NCI-H128 (cell line): ENCODE measurements around the gene TRIM25.
"Not testable (repeated sequence)": the region's sequence is repeated elsewhere in the genome, so short reads cannot be mapped to it uniquely, and the experiment has no call there.

Experiments
- DNase-seq: peaks from one replicate; lab custom pipeline; 2025; ENCODE audit not compliant: unreplicated experiment; lab: John Stamatoyannopoulos, UW

TRIM25 gene, protein sequence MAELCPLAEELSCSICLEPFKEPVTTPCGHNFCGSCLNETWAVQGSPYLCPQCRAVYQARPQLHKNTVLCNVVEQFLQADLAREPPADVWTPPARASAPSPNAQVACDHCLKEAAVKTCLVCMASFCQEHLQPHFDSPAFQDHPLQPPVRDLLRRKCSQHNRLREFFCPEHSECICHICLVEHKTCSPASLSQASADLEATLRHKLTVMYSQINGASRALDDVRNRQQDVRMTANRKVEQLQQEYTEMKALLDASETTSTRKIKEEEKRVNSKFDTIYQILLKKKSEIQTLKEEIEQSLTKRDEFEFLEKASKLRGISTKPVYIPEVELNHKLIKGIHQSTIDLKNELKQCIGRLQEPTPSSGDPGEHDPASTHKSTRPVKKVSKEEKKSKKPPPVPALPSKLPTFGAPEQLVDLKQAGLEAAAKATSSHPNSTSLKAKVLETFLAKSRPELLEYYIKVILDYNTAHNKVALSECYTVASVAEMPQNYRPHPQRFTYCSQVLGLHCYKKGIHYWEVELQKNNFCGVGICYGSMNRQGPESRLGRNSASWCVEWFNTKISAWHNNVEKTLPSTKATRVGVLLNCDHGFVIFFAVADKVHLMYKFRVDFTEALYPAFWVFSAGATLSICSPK

DNA sequence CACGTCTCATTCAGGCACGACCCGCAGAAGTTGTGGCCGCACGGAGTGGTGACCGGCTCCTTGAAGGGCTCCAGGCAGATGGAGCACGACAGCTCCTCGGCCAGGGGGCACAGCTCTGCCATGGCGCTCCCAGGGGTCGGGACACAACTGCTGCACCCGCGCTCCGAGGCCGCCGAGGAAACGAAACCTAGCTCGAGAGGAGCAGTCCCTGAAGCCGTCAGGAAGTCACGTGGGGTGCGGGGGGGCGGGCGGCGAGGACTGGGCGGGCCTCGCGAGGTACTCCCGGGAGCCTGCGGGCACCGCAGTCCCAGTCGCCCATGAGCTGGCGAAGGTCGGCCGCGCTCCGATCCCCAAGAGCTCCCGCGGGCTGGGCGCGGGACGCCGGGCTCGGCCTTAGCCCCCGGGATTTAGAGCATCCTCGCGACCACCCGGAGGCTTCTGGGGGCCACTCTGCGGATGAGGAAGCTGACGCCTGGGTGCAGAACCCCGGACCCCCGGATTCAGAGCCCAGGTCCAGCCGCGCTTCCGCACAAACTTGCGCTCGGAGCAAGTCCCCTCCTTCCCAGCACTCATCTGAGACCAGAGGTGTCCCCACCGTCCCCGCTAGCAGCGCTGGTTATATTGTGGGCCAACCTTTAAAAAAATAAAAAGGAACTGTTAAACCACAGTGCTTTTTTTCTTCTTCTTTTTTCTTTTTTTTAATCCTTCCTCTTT lies at the start of gene TRIM25:
Gene TRIM25, minus strand, starts transcription at position 183 of the 714 bp plus-strand sequence. Its CDS starts 61 bp downstream, at position 122.
- no peak for DNase-seq

GRCh38 chr17:56960596-56961538 lies 47.0 kb upstream of the TRIM25 start, which contains the start of gene COIL:
Gene COIL, minus strand, starts transcription at chr17:56961050. Its CDS starts 31 bp downstream, at chr17:56961019.
- peak; percentile 75 for DNase-seq

DNA sequence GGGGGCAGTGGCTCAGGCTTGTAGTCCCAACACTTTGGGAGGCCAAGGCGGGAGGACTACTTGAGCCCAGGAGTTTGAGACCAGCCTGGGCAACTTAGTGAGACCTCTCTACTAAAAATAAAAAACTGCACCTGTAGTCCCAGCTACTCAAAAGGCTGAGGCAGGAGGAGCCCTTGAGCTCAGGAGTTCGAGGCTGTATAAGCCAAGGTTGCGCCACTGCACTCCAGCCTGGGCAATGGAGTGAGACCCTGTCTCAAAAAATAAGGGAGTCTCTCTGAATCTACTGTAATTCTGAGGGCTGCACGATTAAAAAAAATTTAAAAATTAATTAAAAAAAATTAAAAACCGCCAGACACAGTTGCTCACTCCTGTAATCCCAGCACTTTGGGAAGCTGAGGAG lies 43.1 kb upstream of the TRIM25 start:
- no peak for DNase-seq

GRCh38 chr17:56949595-56949994 lies 35.7 kb upstream of the TRIM25 start:
- DNase-seq: no peak

GRCh38 chr17:56948491-56948890 lies 34.6 kb upstream of the TRIM25 start:
- DNase-seq: no peak

DNA sequence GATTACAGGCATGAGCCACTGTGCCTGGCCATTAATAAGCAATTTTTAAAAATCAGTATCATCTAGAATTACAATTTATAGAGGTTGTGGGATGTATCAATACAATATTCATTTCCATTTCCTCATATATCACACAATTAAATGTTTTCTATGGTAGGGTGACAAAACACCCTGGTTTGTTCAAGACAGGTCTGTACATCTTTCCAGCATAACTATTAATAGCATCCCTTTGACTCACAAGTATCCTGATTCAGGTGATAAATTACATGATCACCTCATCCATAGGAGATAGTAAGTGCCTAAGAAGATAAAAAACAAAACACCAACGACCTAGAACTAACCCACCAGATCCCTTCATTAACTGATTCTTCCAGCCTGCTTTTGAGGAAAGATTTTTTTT lies 33.9 kb upstream of the TRIM25 start:
- no peak for DNase-seq

DNA sequence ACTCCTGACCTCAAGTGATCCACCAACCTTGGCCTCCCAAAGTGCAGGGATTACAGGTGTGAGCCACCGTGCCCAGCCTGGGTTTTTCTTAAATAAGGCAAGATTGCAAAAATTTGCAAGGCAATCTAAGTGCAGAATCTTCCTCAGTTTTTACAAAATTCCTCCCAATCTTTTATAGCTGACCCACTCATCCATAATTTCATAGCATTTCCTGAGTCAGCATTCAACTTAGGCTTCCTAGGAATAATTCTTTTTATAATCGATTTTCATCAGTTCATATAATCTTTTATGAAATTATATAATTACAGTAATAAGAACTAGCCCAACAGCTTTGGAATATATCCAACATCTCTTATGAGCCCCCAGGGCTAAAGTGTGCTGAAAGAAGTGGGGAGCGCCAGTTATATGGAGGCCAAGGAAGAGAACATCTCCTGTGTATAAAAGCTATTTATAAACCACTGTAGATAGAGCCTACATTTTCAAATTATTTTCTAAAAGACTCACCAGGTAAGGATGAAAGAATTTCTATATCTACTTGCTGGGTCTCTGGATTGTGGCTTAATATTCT lies 32.2 kb upstream of the TRIM25 start:
- no peak for DNase-seq

DNA sequence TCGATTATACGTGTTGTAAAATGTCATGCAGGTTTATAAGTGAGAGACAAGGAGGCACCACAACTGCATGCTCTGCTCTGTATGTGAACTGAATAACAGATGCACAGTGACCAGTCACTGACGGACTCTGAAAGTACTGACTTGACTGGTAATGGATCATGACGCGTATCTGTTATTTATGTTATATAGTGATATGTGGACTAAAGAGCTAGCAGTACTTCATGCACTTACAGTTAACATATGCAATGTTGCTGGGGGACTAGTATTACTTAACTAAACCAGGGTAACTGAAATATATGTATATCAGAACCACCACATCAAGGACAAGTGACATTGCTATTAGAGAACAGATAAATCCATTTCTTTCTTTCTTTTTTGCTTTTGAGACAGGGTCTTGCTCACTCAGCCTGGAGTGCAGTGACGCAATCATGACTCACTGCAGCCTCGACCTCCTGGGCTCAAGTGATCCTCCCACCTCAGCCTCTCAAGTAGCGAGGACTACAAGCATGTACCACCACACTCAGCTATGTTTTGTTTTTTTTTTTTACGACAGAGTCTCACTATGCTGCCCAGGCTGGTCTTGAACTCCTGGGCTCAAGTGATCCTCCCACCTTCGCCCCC lies 29.8 kb upstream of the TRIM25 start:
- DNase-seq: no peak

DNA sequence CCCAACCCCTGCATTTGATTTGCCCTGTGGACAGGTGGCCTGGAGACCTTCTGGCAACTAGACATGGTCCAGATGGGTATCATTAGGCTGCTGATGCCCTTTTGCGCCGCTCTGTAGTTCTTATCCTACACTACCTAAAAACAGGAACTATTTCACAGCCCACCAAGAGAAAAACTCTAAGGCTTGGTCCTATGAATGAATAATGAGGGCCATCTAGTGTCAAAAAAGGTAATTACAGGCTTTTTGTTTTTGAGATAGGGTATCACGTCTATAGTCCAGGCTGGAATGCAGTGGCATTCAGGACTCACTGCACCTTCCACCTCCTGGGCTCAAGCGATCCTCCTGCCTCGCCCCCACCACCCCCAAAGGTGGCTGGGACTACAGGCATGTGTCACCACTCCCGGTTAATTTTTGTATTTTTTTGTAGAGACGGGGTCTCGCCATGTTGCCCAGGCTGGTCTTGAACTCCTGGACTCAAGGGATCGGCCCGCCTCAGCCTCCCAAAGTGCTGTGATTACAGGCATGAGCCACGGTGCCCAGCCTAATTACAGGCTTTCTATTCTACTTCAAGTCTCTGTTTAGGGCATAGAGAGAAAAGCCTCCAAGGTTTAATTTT lies 26.1 kb upstream of the TRIM25 start:
- no peak for DNase-seq

GRCh38 chr17:56938206-56938605 lies 24.4 kb upstream of the TRIM25 start:
- DNase-seq: not testable (repeated sequence)

DNA sequence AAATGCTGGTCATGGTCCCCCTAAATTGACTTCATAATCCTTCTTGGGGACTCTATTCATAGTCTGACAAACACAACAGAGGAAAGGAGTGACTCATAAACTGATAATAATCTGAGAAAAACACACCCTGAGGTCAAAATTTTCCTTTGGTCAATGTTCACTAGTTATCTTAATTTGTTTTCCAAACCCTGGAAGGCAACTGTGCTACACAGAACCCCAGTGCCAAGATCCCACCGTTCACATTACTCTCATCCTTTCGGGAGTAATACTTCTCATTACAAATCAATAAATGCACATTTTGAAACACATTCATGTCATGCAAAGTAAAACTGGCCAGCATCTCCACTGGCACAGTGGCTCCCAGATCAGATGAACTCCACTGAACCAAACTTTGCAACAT lies 23.8 kb upstream of the TRIM25 start:
- DNase-seq: no peak

GRCh38 chr17:56936697-56937322 lies 23.0 kb upstream of the TRIM25 start:
- DNase-seq: no peak

DNA sequence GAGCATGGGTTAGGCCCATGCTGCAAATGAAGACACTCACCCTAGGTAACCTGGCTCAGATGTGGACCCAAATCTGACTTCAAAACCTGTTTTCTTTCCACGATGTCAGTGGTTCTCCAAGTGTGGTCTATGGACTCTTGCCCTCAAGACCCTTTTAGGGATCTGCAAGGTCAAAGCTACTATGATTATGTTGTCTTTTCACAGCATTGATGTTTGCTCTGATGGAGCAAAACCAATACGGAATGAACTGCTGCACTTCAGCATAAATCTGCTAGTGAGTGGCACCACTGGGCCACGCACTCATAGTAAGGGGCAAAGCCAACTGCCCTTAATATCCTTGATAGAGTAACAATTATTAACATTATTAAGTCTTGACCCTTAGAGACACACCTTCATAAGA lies 21.6 kb upstream of the TRIM25 start:
- DNase-seq: no peak

- no peak for DNase-seq
Measured at GRCh38 chr17:56934280-56934679, 20.4 kb upstream of the TRIM25 start.

DNA sequence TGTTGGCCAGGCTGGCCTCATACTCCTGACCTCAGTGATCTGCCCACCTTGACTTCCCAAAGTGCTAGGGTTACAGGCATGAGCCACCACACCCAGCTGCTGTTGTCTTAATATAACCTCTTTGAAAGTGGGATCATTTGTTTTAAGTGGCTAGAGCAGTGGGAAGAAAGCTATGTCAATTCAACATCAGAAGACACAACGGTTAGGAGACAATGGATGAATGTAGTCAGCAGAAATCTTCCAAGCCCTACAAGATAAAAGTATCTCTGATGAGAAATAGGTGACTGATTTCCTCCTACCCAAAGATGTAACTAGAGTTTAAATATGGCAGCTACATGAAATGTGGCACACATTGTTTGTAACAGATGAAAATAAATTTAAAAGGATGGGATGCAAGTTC lies 20.0 kb upstream of the TRIM25 start:
- no peak for DNase-seq

GRCh38 chr17:56933151-56933745 lies 19.4 kb upstream of the TRIM25 start:
- DNase-seq: no peak

DNA sequence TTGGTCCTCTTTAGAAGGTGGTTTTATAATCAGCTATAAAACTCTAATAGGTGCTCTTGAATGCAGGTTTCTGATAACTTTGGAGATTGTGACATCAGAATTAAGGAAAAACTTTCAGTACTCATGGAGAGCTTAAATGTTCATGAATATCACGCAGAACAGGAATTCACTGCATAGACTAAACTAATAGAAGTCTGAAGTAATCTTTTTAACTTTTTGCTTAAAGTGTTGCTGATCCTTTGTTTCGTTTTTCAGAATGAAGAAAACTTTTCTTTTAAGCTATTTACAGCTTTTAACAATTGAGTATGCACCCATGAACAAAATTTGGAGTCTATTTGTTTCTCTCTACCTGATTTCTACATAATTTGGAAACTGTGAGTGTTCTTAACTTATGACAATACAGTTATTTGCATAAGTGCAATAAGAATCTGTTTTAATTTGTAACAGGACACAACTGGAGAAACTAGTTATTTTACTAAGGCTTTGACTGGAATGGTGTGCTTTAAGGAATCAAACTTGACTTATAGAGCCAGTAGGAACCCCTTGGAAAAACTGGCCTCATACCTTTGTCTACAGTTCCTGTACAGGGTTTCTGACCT lies 17.0 kb upstream of the TRIM25 start:
- DNase-seq: no peak

GRCh38 chr17:56929362-56929969 lies 15.6 kb upstream of the TRIM25 start:
- no peak for DNase-seq
